ENCODE results near the gene ANP32E. TPM values are rescaled to one million over a fixed set of nuclear protein-coding genes. Genes with fewer than 3 reads are reported as not detected.
A peak's percentile ranks its signal among the peaks of the same experiment; 100 is the strongest.

ANP32E gene
- total and polyA plus RNA-seq, 2 experiments from 2014 or later, result 14.4 to 55.2 TPM

GRCh38 chr1:150207281-150207971 is 28.5 kb downstream of the ANP32E start:
- no peak overlapping the region for H3K27ac ChIP-seq
- H4K20me1 ChIP-seq (ENCODE audit: insufficient read depth), result no peaks in the 10 kb centered on the region
- no peaks in the 10 kb centered on the region for H3K36me3 ChIP-seq (ENCODE audit: low read depth)
- no peaks in the 10 kb centered on the region for H3K9me3 ChIP-seq (ENCODE audit: low read depth)
- no peaks in the 10 kb centered on the region for H3K9me2 ChIP-seq (ENCODE audit: insufficient read depth)
- no peak for TF ChIP-seq EZH2phosphoT487 (IDR thresholded peaks at IDR 0.05; ENCODE audit: insufficient read depth, low read depth)
- TF ChIP-seq EZH2 (IDR thresholded peaks at IDR 0.05; ENCODE audit: insufficient read depth, poor library complexity, severe bottlenecking), result no peak
- no peaks in the 10 kb centered on the region for H3K4me1 ChIP-seq (ENCODE audit: insufficient read depth)
- WGBS, 2 experiments (ENCODE audit: low coverage in 1 of 2, low lambda C conversion rate in 2 of 2, missing lambda C conversion rate in 2 of 2), result 86 to 91% methylated on average over 7 of the region's 7 CpGs
- H3K4me3 ChIP-seq, result no peak overlapping the region
- H3K27me3 ChIP-seq (replicated peaks; ENCODE audit: insufficient read depth), result no peaks in the 10 kb centered on the region
- no peaks in the 10 kb centered on the region for H3F3A ChIP-seq (ENCODE audit: insufficient read depth)
- H2AFZ ChIP-seq, result no peak overlapping the region
- no peak overlapping the region for H3K9ac ChIP-seq
- no peak for DNase-seq
- H3K4me2 ChIP-seq (ENCODE audit: unreplicated experiment), result no peak overlapping the region
- no peaks in the 10 kb centered on the region for H3K79me2 ChIP-seq (ENCODE audit: insufficient read depth)
- in situ Hi-C loops (cut with MboI), result no loop called here

GRCh38 chr1:150196417-150196816 is 39.5 kb downstream of the ANP32E start:
- Histone ChIP-seq H3K9me3 (ENCODE audit: low read depth) (no peaks in the 10 kb centered on the region), H3K27me3 (replicated peaks; ENCODE audit: insufficient read depth) (no peaks in the 10 kb centered on the region), H3K36me3 (ENCODE audit: low read depth) (no peaks in the 10 kb centered on the region), H3K9ac (no peak overlapping the region), H3K9me2 (ENCODE audit: insufficient read depth) (no peaks in the 10 kb centered on the region), H2AFZ (no peak overlapping the region), H3K4me1 (ENCODE audit: insufficient read depth) (peaks cover 26% of the 10 kb centered on the region), H3K27ac (no peak overlapping the region), H3F3A (ENCODE audit: insufficient read depth) (peaks cover 27% of the 10 kb centered on the region), H3K4me3 (no peak overlapping the region), H3K4me2 (ENCODE audit: unreplicated experiment) (no peak overlapping the region), H3K79me2 (ENCODE audit: insufficient read depth) (no peaks in the 10 kb centered on the region), H4K20me1 (ENCODE audit: insufficient read depth) (no peaks in the 10 kb centered on the region)
- no peak for TF ChIP-seq EZH2phosphoT487 (IDR thresholded peaks at IDR 0.05; ENCODE audit: insufficient read depth, low read depth)
- TF ChIP-seq EZH2 (IDR thresholded peaks at IDR 0.05; ENCODE audit: insufficient read depth, poor library complexity, severe bottlenecking), result no peak
- no peak for DNase-seq
- in situ Hi-C loops (cut with MboI), result no loop called here
- WGBS, 2 experiments (ENCODE audit: low coverage in 1 of 2, low lambda C conversion rate in 2 of 2, missing lambda C conversion rate in 2 of 2), result 59 to 63% methylated on average over 1 of the region's 1 CpG

- H3K4me2 ChIP-seq (ENCODE audit: unreplicated experiment), result no peak overlapping the region
- H3K27ac ChIP-seq, result peak overlapping the region; percentile 60
- DNase-seq, result peak; percentile 71
These were observed 41.4 kb downstream of the ANP32E start for GRCh38 chr1:150194381-150195031.

GRCh38 chr1:150192012-150192411 is 43.9 kb downstream of the ANP32E start:
- TF ChIP-seq EZH2 (IDR thresholded peaks at IDR 0.05; ENCODE audit: insufficient read depth, poor library complexity, severe bottlenecking), result no peak
- no peak for TF ChIP-seq EZH2phosphoT487 (IDR thresholded peaks at IDR 0.05; ENCODE audit: insufficient read depth, low read depth)
- Histone ChIP-seq H2AFZ (peak overlapping the region; percentile 33; the same call in 1 of the 2 replicates), H3K4me3 (peak overlapping the region; percentile 6; the same call in 1 of the 2 replicates), H3K36me3 (ENCODE audit: low read depth) (no peaks in the 10 kb centered on the region), H3K9me3 (ENCODE audit: low read depth) (no peaks in the 10 kb centered on the region), H3K79me2 (ENCODE audit: insufficient read depth) (no peaks in the 10 kb centered on the region), H3K27ac (peak overlapping the region; percentile 22; the same call in 1 of the 2 replicates), H3K4me1 (ENCODE audit: insufficient read depth) (peaks cover 35% of the 10 kb centered on the region), H3F3A (ENCODE audit: insufficient read depth) (peaks cover 25% of the 10 kb centered on the region), H3K9me2 (ENCODE audit: insufficient read depth) (no peaks in the 10 kb centered on the region), H3K27me3 (replicated peaks; ENCODE audit: insufficient read depth) (no peaks in the 10 kb centered on the region), H3K9ac (no peak overlapping the region), H3K4me2 (ENCODE audit: unreplicated experiment) (peak overlapping the region; percentile 69), H4K20me1 (ENCODE audit: insufficient read depth) (no peaks in the 10 kb centered on the region)
- WGBS, 2 experiments (ENCODE audit: low coverage in 1 of 2, low lambda C conversion rate in 2 of 2, missing lambda C conversion rate in 2 of 2), result 15 to 16% methylated on average over 2 of the region's 2 CpGs
- DNase-seq, result peak; percentile 48
- in situ Hi-C loops (cut with MboI), result no loop called here

More at GRCh38 chr1:150194381-150195031, 41.4 kb downstream of the ANP32E start:
- no peak overlapping the region for H3K4me3 ChIP-seq
- TF ChIP-seq EZH2 (IDR thresholded peaks at IDR 0.05; ENCODE audit: insufficient read depth, poor library complexity, severe bottlenecking) (no peak), EZH2phosphoT487 (IDR thresholded peaks at IDR 0.05; ENCODE audit: insufficient read depth, low read depth) (no peak)
- H3K9ac ChIP-seq, result no peak overlapping the region
- 36 to 38% methylated on average over 4 of the region's 4 CpGs for WGBS, 2 experiments (ENCODE audit: low coverage in 1 of 2, low lambda C conversion rate in 2 of 2, missing lambda C conversion rate in 2 of 2)
- no peaks in the 10 kb centered on the region for H3K36me3 ChIP-seq (ENCODE audit: low read depth)
- H3F3A ChIP-seq (ENCODE audit: insufficient read depth), result peaks cover 26% of the 10 kb centered on the region
- no peaks in the 10 kb centered on the region for H3K27me3 ChIP-seq (replicated peaks; ENCODE audit: insufficient read depth)
- H3K9me2 ChIP-seq (ENCODE audit: insufficient read depth), result no peaks in the 10 kb centered on the region
- H4K20me1 ChIP-seq (ENCODE audit: insufficient read depth), result no peaks in the 10 kb centered on the region
- peaks cover 26% of the 10 kb centered on the region for H3K4me1 ChIP-seq (ENCODE audit: insufficient read depth)
- in situ Hi-C loops (cut with MboI), result no loop called here
- H2AFZ ChIP-seq, result peak overlapping the region; percentile 70
- H3K9me3 ChIP-seq (ENCODE audit: low read depth), result no peaks in the 10 kb centered on the region
- H3K79me2 ChIP-seq (ENCODE audit: insufficient read depth), result no peaks in the 10 kb centered on the region
